Measurements from ENCODE around the gene SMLR1. TPM values are rescaled to one million over a fixed set of nuclear protein-coding genes. Genes with fewer than 3 reads are reported as not detected.

Gene SMLR1
- total and polyA plus RNA-seq, 4 donors: 20.8 to 65.2 (median 39.6) TPM

DNA sequence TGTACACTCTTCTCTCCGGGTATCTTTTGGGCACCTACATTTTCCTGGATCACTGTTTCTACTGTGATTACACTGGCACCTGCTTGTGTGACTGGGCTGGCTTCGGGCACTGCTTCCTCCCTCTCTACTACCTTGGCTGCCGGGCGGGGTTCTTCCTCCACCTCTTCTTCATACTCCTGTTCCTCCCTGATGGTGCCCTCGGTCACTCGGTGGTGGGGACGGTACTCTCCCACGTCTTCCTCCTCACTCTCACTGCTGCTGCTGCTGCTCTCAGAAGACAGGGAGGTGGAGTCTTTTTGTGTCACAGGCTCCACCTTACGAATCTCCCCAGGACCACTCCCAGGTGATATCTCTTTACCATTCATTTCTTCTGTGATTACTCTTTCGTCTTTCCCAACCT, 42.5 kb downstream of the SMLR1 start:
- 90% methylated on average over 10 of the region's 10 CpGs for WGBS

DNA sequence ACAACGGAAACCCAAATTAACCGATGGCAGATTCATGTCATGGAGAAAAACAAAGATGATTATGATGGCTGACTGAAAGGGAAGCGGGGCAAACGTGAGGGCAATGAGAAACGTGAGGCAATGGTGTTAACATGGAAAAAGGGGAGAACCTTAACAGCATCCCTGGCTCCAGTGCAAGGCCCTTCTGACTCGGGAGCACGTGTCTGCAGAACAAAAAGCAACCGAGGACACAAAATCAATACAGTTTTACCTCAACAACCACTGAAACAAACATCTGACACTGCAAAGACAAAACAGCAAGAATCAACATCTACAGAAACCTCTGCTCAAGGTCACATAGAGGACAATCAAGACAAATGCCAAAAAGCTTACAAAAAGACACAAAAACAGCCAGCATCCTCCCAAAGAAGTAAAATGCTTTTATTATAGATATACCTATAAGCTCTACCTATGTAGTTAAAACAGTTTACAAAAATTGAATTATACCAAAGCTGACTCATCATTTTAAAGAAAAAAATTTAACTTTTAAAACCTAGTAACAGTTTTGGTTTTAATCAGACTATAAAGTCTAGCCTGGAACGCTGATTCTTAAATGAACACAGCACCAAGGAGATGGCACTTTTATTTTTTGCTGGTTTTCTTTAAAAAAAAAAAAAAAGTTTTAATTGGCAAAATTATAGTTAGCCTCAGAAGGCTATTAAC, 43.1 kb downstream of the SMLR1 start:
- no peak for DNase-seq (ENCODE audit: low spot score)
- no peak overlapping the region for H3K9ac ChIP-seq (ENCODE audit: low read depth in 1 of 2, low read length in 2 of 2)
- H3K4me1 ChIP-seq (ENCODE audit: control insufficient read depth in 4 of 4, insufficient read depth in 4 of 4, low read length in 3 of 4): peaks cover 0 to 7% (median 5%) of the 10 kb centered on the region in 4 donors
- H3K36me3 ChIP-seq (ENCODE audit: control insufficient read depth in 4 of 4, insufficient read depth in 3 of 4, low read depth in 1 of 4, low read length in 3 of 4): no peaks in the 10 kb centered on the region
- no peak for TF ChIP-seq GABPA (IDR thresholded peaks at IDR 0.05 in 1 of 2, conservative IDR thresholded peaks at IDR 0.05 in 1 of 2)
- TF ChIP-seq HNF4A (conservative IDR thresholded peaks at IDR 0.05): no peak
- TF ChIP-seq JUND (IDR thresholded peaks at IDR 0.05): no peak
- TF ChIP-seq SP1 (IDR thresholded peaks at IDR 0.05): no peak
- no peak overlapping the region for H3K4me3 ChIP-seq (ENCODE audit: low read depth in 1 of 3, low read length in 3 of 3)
- H3K27me3 ChIP-seq (ENCODE audit: control insufficient read depth in 4 of 4, insufficient read depth in 4 of 4, low read length in 3 of 4): no peaks in the 10 kb centered on the region
- H3K27ac ChIP-seq (ENCODE audit: low read depth in 1 of 2, low read length in 2 of 2): no peak overlapping the region
- 68% methylated on average over 9 of the region's 9 CpGs for WGBS
- no peaks in the 10 kb centered on the region for H3K9me3 ChIP-seq (ENCODE audit: control insufficient read depth in 4 of 4, low read length in 3 of 4)

More for the DNA sequence above, 42.5 kb downstream of the SMLR1 start:
- H3K9me3 ChIP-seq (ENCODE audit: control insufficient read depth in 4 of 4, low read length in 3 of 4): no peaks in the 10 kb centered on the region
- no peak for DNase-seq (ENCODE audit: low spot score)
- H3K4me1 ChIP-seq (ENCODE audit: control insufficient read depth in 4 of 4, insufficient read depth in 4 of 4, low read length in 3 of 4): peaks cover 0 to 11% (median 9%) of the 10 kb centered on the region in 4 donors
- no peak overlapping the region for H3K4me3 ChIP-seq (ENCODE audit: low read depth in 1 of 3, low read length in 3 of 3)
- H3K36me3 ChIP-seq (ENCODE audit: control insufficient read depth in 4 of 4, insufficient read depth in 3 of 4, low read depth in 1 of 4, low read length in 3 of 4): no peaks in the 10 kb centered on the region
- H3K9ac ChIP-seq (ENCODE audit: low read depth in 1 of 2, low read length in 2 of 2): no peak overlapping the region
- H3K27ac ChIP-seq (ENCODE audit: low read depth in 1 of 2, low read length in 2 of 2): no peak overlapping the region
- H3K27me3 ChIP-seq (ENCODE audit: control insufficient read depth in 4 of 4, insufficient read depth in 4 of 4, low read length in 3 of 4): no peaks in the 10 kb centered on the region
- TF ChIP-seq FOXA1 (IDR thresholded peaks at IDR 0.05) (no peak), FOXA2 (IDR thresholded peaks at IDR 0.05) (no peak), MAX (IDR thresholded peaks at IDR 0.05) (no peak), ZBTB33 (IDR thresholded peaks at IDR 0.05) (no peak), RAD21 (IDR thresholded peaks at IDR 0.05) (no peak), YY1 (IDR thresholded peaks at IDR 0.05) (no peak)
- TF ChIP-seq, protein P1, sequence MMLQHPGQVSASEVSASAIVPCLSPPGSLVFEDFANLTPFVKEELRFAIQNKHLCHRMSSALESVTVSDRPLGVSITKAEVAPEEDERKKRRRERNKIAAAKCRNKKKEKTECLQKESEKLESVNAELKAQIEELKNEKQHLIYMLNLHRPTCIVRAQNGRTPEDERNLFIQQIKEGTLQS (IDR thresholded peaks at IDR 0.05): no peak
- TF ChIP-seq, protein P2, sequence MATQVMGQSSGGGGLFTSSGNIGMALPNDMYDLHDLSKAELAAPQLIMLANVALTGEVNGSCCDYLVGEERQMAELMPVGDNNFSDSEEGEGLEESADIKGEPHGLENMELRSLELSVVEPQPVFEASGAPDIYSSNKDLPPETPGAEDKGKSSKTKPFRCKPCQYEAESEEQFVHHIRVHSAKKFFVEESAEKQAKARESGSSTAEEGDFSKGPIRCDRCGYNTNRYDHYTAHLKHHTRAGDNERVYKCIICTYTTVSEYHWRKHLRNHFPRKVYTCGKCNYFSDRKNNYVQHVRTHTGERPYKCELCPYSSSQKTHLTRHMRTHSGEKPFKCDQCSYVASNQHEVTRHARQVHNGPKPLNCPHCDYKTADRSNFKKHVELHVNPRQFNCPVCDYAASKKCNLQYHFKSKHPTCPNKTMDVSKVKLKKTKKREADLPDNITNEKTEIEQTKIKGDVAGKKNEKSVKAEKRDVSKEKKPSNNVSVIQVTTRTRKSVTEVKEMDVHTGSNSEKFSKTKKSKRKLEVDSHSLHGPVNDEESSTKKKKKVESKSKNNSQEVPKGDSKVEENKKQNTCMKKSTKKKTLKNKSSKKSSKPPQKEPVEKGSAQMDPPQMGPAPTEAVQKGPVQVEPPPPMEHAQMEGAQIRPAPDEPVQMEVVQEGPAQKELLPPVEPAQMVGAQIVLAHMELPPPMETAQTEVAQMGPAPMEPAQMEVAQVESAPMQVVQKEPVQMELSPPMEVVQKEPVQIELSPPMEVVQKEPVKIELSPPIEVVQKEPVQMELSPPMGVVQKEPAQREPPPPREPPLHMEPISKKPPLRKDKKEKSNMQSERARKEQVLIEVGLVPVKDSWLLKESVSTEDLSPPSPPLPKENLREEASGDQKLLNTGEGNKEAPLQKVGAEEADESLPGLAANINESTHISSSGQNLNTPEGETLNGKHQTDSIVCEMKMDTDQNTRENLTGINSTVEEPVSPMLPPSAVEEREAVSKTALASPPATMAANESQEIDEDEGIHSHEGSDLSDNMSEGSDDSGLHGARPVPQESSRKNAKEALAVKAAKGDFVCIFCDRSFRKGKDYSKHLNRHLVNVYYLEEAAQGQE (IDR thresholded peaks at IDR 0.05): no peak

Data from liver (tissue), 9 donors.